Caco-2 (cell line): ENCODE data around the gene TNRC6A. TPM values are rescaled to one million over a fixed set of nuclear protein-coding genes. Genes with fewer than 3 reads are reported as not detected.

Experiments
- BruUV-seq: library from RNA; stranded (reverse); fragments of 400-500 nt; replicated peaks from 2 replicates; lab custom pipeline; 2021; lab: Mats Ljungman, UMichigan
- CTCF ChIA-PET: fragments of 300-600 bp; sonication (Branson Sonifier 250); formaldehyde crosslinking; loops from one replicate; lab custom pipeline; 2022; ENCODE audit warnings: antibody characterized with exemption; lab: Charles Lee
- POLR2A ChIA-PET: fragments of 300-600 bp; sonication (Branson Sonifier 250); formaldehyde crosslinking; loops from one replicate; lab custom pipeline; 2022; ENCODE audit warnings: antibody characterized with exemption; lab: Charles Lee
- DNase-seq, 2 experiments: peaks; one replicate each; pipeline versions ENCODE4 v3.0.0 to v3.0.0-alpha.2; 2020 to 2022
- H3K27me3 ChIP-seq: replicated peaks from 2 replicates; pipeline ENCODE4 v1.6.0; 2011; ENCODE audit warnings: low read length; ENCODE audit not compliant: control insufficient read depth, insufficient read depth
- H3K36me3 ChIP-seq: 2 replicates; pipeline ENCODE4 v1.5.1; 2011; ENCODE audit warnings: low read length; ENCODE audit not compliant: control insufficient read depth, insufficient read depth
- H3K4me1 ChIP-seq: fragments of 250-450 bp; sonication (Bioruptor Pico); 2 replicates; pipeline ENCODE4 v1.5.1; 2020; ENCODE audit warnings: mild to moderate bottlenecking
- H3K4me3 ChIP-seq: 2 replicates; pipeline ENCODE4 v1.5.1; 2011; ENCODE audit warnings: low read depth, mild to moderate bottlenecking, control low read depth, low read length
- H3K9me3 ChIP-seq: fragments of 250-450 bp; sonication (Bioruptor Pico); 2 replicates; pipeline ENCODE4 v1.5.1; 2020; ENCODE audit warnings: mild to moderate bottlenecking, moderate library complexity
- H3K27ac Mint-ChIP-seq: one replicate; pipeline ENCODE4 v1.8.0; 2022; ENCODE audit warnings: mixed read lengths; ENCODE audit not compliant: unreplicated experiment
- H3K27me3 Mint-ChIP-seq: one replicate; pipeline ENCODE4 v1.8.0; 2022; ENCODE audit warnings: mixed read lengths; ENCODE audit not compliant: insufficient read depth, unreplicated experiment
- H3K36me3 Mint-ChIP-seq: one replicate; pipeline ENCODE4 v1.8.0; 2022; ENCODE audit warnings: mild to moderate bottlenecking, mixed read lengths; ENCODE audit not compliant: insufficient read depth, unreplicated experiment
- H3K4me1 Mint-ChIP-seq: one replicate; pipeline ENCODE4 v1.8.0; 2022; ENCODE audit warnings: low read depth, mixed read lengths; ENCODE audit not compliant: unreplicated experiment
- H3K4me3 Mint-ChIP-seq: one replicate; pipeline ENCODE4 v1.8.0; 2022; ENCODE audit warnings: mild to moderate bottlenecking, moderate library complexity, mixed read lengths; ENCODE audit not compliant: unreplicated experiment
- H3K9me3 Mint-ChIP-seq: one replicate; pipeline ENCODE4 v1.8.0; 2022; ENCODE audit warnings: mixed read lengths; ENCODE audit not compliant: unreplicated experiment
- intact Hi-C: fragments of 100-400 bp; cut with micrococcal nuclease; formaldehyde crosslinking; loops from one replicate; pipeline ENCODE4 v1.10.0; 2022; ENCODE audit not compliant: unreplicated experiment
- total RNA-seq: library from RNA; stranded (reverse); gene quantifications from 2 replicates; pipeline ENCODE4 v1.2.3, GENCODE V29; 2022
- TF ChIP-seq, protein P1 (sequence below), 2 experiments: fragments of 200-600 bp in 1 of 2; IDR thresholded peaks; 1 replicate in 1 of 2; 2 replicates in 1 of 2; pipeline versions ENCODE4 v1.5.1 to v1.8.0; 2011 to 2022; ENCODE audit warnings: antibody characterized with exemption in 1 of 2, control low read depth in 1 of 2, inconsistent platforms in 1 of 2, low read depth in 1 of 2, low read length in 1 of 2, mild to moderate bottlenecking in 1 of 2, moderate library complexity in 1 of 2; ENCODE audit not compliant: insufficient read depth in 1 of 2, severe bottlenecking in 1 of 2, unreplicated experiment in 1 of 2

The TNRC6A gene
- total RNA-seq, 1 experiment from 2014 or later, result 43.7 TPM

DNA sequence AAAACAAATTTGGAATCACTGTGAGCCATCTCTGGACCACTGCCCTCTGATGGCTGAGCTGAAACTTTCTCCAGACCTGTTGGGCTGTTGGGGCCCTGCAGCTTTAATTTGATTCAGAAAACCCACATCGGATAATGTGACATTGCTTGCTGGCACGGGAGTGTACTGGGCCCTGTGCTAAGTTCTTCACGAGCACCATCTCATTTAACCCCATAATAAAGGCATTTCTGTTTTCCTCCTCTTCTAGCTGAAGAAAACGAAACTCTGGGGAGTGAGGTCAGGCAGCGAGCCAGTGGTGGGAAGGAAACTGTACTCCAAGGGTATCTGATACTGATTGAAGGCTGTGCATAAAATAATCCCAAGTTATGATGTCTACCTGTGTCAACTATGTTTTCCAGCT lies 34.5 kb upstream of the TNRC6A start:
- intact Hi-C loops, result no loop called here
- Mint-ChIP-seq H3K9me3 (no peaks in the 10 kb centered on the region), H3K4me1 (no peaks in the 10 kb centered on the region), H3K4me3 (no peak overlapping the region), H3K36me3 (no peaks in the 10 kb centered on the region), H3K27ac (no peak overlapping the region), H3K27me3 (no peaks in the 10 kb centered on the region)
- CTCF ChIA-PET, result no interaction called here
- Histone ChIP-seq H3K27me3 (no peaks in the 10 kb centered on the region; the same call in 1 of the 2 replicates), H3K36me3 (no peaks in the 10 kb centered on the region), H3K4me1 (no peaks in the 10 kb centered on the region), H3K4me3 (no peak overlapping the region), H3K9me3 (no peaks in the 10 kb centered on the region)
- POLR2A ChIA-PET, result interaction anchor here (0.6 kb wide), 1 partner anchor 22 kb away, joined by 3 read pairs; no protein-coding TSS in a partner anchor
- no peak for DNase-seq
- BruUV-seq, result no TSS peak
- TF ChIP-seq, protein P1, sequence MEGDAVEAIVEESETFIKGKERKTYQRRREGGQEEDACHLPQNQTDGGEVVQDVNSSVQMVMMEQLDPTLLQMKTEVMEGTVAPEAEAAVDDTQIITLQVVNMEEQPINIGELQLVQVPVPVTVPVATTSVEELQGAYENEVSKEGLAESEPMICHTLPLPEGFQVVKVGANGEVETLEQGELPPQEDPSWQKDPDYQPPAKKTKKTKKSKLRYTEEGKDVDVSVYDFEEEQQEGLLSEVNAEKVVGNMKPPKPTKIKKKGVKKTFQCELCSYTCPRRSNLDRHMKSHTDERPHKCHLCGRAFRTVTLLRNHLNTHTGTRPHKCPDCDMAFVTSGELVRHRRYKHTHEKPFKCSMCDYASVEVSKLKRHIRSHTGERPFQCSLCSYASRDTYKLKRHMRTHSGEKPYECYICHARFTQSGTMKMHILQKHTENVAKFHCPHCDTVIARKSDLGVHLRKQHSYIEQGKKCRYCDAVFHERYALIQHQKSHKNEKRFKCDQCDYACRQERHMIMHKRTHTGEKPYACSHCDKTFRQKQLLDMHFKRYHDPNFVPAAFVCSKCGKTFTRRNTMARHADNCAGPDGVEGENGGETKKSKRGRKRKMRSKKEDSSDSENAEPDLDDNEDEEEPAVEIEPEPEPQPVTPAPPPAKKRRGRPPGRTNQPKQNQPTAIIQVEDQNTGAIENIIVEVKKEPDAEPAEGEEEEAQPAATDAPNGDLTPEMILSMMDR (IDR thresholded peaks at IDR 0.05; ENCODE audit: insufficient read depth in 1 of 2, low read depth in 1 of 2, low read length in 1 of 2, severe bottlenecking in 1 of 2, unreplicated experiment in 1 of 2), result no peak

DNA sequence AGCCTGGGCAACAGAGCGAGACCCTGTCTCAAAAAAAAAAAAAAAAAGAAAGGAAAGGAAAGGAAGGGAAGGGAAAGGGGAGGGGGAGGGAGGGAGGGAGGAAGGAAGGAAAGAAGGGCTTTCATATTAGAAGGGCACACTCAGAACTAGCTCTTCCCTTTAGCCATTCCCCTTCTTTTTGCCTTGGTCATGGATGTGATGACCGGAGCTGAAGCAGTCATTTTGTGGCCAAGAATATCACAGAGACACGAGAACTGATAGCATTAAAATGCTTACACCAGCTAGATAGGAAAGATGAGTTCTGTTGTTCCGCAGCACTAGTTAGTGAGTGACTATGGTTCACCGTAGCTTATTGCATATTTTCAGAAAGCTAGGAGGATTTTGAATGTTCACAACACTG lies 32.8 kb upstream of the TNRC6A start:
- H3K27me3 Mint-ChIP-seq, result no peaks in the 10 kb centered on the region
- no peaks in the 10 kb centered on the region for H3K9me3 ChIP-seq
- H3K9me3 Mint-ChIP-seq, result no peaks in the 10 kb centered on the region
- no peaks in the 10 kb centered on the region; the same call in 1 of the 2 replicates for H3K27me3 ChIP-seq
- H3K4me3 Mint-ChIP-seq, result no peak overlapping the region
- ChIA-PET CTCF (no interaction called here), POLR2A (no interaction called here)
- BruUV-seq, result no TSS peak
- DNase-seq, result no peak
- TF ChIP-seq, protein P1 (IDR thresholded peaks at IDR 0.05; ENCODE audit: insufficient read depth in 1 of 2, low read depth in 1 of 2, low read length in 1 of 2, severe bottlenecking in 1 of 2, unreplicated experiment in 1 of 2), result no peak
- H3K4me1 ChIP-seq, result no peaks in the 10 kb centered on the region
- no peaks in the 10 kb centered on the region for H3K36me3 ChIP-seq
- H3K27ac Mint-ChIP-seq, result no peak overlapping the region
- H3K4me3 ChIP-seq, result no peak overlapping the region
- no peaks in the 10 kb centered on the region for H3K36me3 Mint-ChIP-seq
- peaks cover 10% of the 10 kb centered on the region for H3K4me1 Mint-ChIP-seq
- intact Hi-C loops, result no loop called here

DNA sequence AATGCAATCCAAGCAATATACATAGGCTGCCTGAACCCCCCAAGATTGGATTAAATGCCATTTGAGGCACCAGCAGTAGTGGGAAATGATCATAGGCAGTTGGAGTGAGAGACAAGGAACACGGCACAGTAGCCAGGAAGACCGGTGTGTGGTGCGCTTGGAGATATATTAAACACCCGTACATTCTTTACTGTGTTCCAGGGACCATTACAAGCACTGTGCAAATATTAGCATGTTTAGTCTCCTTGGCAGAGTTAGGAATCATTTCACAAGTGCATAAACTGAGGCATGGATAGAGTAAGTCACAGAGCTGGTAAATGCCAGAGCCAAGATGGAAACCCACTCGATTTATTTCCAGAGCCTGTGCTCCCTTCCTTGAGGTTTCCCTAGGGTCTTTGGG lies 31.1 kb upstream of the TNRC6A start:
- Histone ChIP-seq H3K36me3 (no peaks in the 10 kb centered on the region), H3K9me3 (no peaks in the 10 kb centered on the region), H3K4me1 (no peaks in the 10 kb centered on the region), H3K27me3 (no peaks in the 10 kb centered on the region; the same call in 1 of the 2 replicates), H3K4me3 (no peak overlapping the region)
- Mint-ChIP-seq H3K9me3 (no peaks in the 10 kb centered on the region), H3K27ac (no peak overlapping the region), H3K4me3 (no peak overlapping the region), H3K4me1 (peaks cover 15% of the 10 kb centered on the region), H3K36me3 (no peaks in the 10 kb centered on the region), H3K27me3 (no peaks in the 10 kb centered on the region)
- intact Hi-C loops, result no loop called here
- ChIA-PET CTCF (no interaction called here), POLR2A (no interaction called here)
- DNase-seq, result no peak
- TF ChIP-seq, protein P1 (IDR thresholded peaks at IDR 0.05; ENCODE audit: insufficient read depth in 1 of 2, low read depth in 1 of 2, low read length in 1 of 2, severe bottlenecking in 1 of 2, unreplicated experiment in 1 of 2), result no peak
- no TSS peak for BruUV-seq
